ENCODE data around the gene ATR.
A peak's percentile ranks its signal among the peaks of the same experiment; 100 is the strongest.
"Not testable (repeated sequence)": the region's sequence is repeated elsewhere in the genome, so short reads cannot be mapped to it uniquely, and the experiment has no call there.

ATR gene

GRCh38 chr3:142447301-142447851, 131.2 kb downstream of the ATR start:
- no peak for DNase-seq

GRCh38 chr3:142445816-142446254, 132.7 kb downstream of the ATR start:
- DNase-seq = peak; percentile 39

GRCh38 chr3:142444343-142444742, 134.2 kb downstream of the ATR start:
- DNase-seq = no peak

- DNase-seq = not testable (repeated sequence)
These were observed 135.5 kb downstream of the ATR start for GRCh38 chr3:142443060-142443459.

- DNase-seq = not testable (repeated sequence)
These were observed 138.9 kb downstream of the ATR start for GRCh38 chr3:142439499-142440220.

GRCh38 chr3:142438096-142438495, 140.4 kb downstream of the ATR start:
- not testable (repeated sequence) for DNase-seq

GRCh38 chr3:142436951-142437585, 141.5 kb downstream of the ATR start:
- no peak for DNase-seq

GRCh38 chr3:142434503-142434902, 144.0 kb downstream of the ATR start:
- no peak for DNase-seq

- no peak for DNase-seq
These were observed 145.4 kb downstream of the ATR start for GRCh38 chr3:142433110-142433509.

GRCh38 chr3:142429582-142429981, 149.0 kb downstream of the ATR start:
- no peak for DNase-seq

- DNase-seq = no peak
These were observed 153.8 kb downstream of the ATR start for GRCh38 chr3:142424754-142425153.

- no peak for DNase-seq
These were observed 159.5 kb downstream of the ATR start for GRCh38 chr3:142418926-142419592.

- no peak for DNase-seq
These were observed 161.2 kb downstream of the ATR start for GRCh38 chr3:142417302-142417701.

- not testable (repeated sequence) for DNase-seq
These were observed 178.0 kb downstream of the ATR start for GRCh38 chr3:142400537-142400936.
